GM12878 (cell line): ENCODE results near the gene STKLD1. TPM values are rescaled to one million over a fixed set of nuclear protein-coding genes. Genes with fewer than 3 reads are reported as not detected.

Experiments
- ATAC-seq: fragments of 200-7000 bp; cut with Tn5 transposase; 3 replicates; pipeline ENCODE4 v1.9.1; 2020; ENCODE audit warnings: mild to moderate bottlenecking, moderate library complexity
- BruUV-seq: library from RNA; stranded (reverse); fragments of 400-500 nt; replicated peaks from 2 replicates; lab custom pipeline; 2021; lab: Mats Ljungman, UMichigan
- CTCF ChIA-PET: fragments of 300-600 bp; sonication (Branson Sonifier 250); formaldehyde crosslinking; extraction: SDS; loops from one replicate; lab custom pipeline; 2021; ENCODE audit warnings: inconsistent platforms; lab: Yijun Ruan, JAX
- POLR2A ChIA-PET: fragments of 350-600 bp; formaldehyde crosslinking; extraction: SDS; loops from one replicate; lab custom pipeline; 2021; ENCODE audit warnings: inconsistent platforms; lab: Charles Lee
- RAD21 ChIA-PET: fragments of 300-600 bp; sonication (Branson Sonifier 250); formaldehyde crosslinking; loops from one replicate; lab custom pipeline; 2023; ENCODE audit warnings: antibody characterized with exemption; ENCODE audit not compliant: unreplicated experiment; lab: Charles Lee
- SMC1A ChIA-PET: fragments of 300-600 bp; sonication (Branson Sonifier 250); formaldehyde crosslinking; loops from one replicate; lab custom pipeline; 2023; ENCODE audit not compliant: unreplicated experiment, uncharacterized antibody; lab: Charles Lee
- DNase-seq: peaks from one replicate; pipeline ENCODE4 v3.0.0-alpha.2; 2011; ENCODE audit warnings: low read depth, low spot score
- FAIRE-seq: peaks from 3 replicates; lab custom pipeline; 2011; peaks lifted over from hg19 to GRCh38; lab: Jason Lieb, UNC
- H2AFZ ChIP-seq: 2 replicates; pipeline ENCODE4 v1.6.0; 2011; ENCODE audit warnings: low read depth, low read length, control low read depth; ENCODE audit not compliant: control insufficient read depth
- H3K27ac ChIP-seq: 2 replicates; pipeline ENCODE4 v1.5.1; 2011; ENCODE audit warnings: control low read depth; ENCODE audit not compliant: control insufficient read depth, insufficient read depth
- H3K27me3 ChIP-seq, 2 experiments: replicated peaks in 1 of 2; 2 replicates each; pipeline versions ENCODE4 v1.6.0 to v1.6.1; 2011; ENCODE audit warnings: low read length in 1 of 2; ENCODE audit not compliant: control insufficient read depth in 2 of 2, insufficient read depth in 2 of 2
- H3K36me3 ChIP-seq, 2 experiments: 2 replicates each; pipeline ENCODE4 v1.5.1; 2011; ENCODE audit warnings: low read length in 1 of 2; ENCODE audit not compliant: control insufficient read depth in 2 of 2, insufficient read depth in 2 of 2
- H3K4me1 ChIP-seq: 2 replicates; pipeline ENCODE4 v1.6.1; 2011; ENCODE audit warnings: mild to moderate bottlenecking, low read length, moderate library complexity, mixed read lengths; ENCODE audit not compliant: control insufficient read depth, insufficient read depth
- H3K4me2 ChIP-seq: 2 replicates; pipeline ENCODE4 v1.6.0; 2011; ENCODE audit warnings: control low read depth; ENCODE audit not compliant: control insufficient read depth, insufficient read depth
- H3K4me3 ChIP-seq: fragments of 200-600 bp; sonication (generic); 2 replicates; pipeline ENCODE4 v1.5.1; 2016
- H3K79me2 ChIP-seq: 2 replicates; pipeline ENCODE4 v1.6.0; 2011; ENCODE audit warnings: low read length; ENCODE audit not compliant: control insufficient read depth, insufficient read depth
- H3K9ac ChIP-seq: 2 replicates; pipeline ENCODE4 v1.8.0; 2011; ENCODE audit warnings: low read length, control low read depth, mixed read lengths; ENCODE audit not compliant: control insufficient read depth, insufficient read depth
- H3K9me3 ChIP-seq: replicated peaks from 3 replicates; pipeline ENCODE4 v1.5.1; 2011; ENCODE audit warnings: mild to moderate bottlenecking, low read length; ENCODE audit not compliant: control insufficient read depth, insufficient read depth
- H4K20me1 ChIP-seq: 2 replicates; pipeline ENCODE4 v1.6.0; 2011; ENCODE audit not compliant: control insufficient read depth, insufficient read depth
- CEBPZ ChIP-seq: fragments of 150-350 bp; IDR thresholded peaks from 2 replicates; pipeline ENCODE4 v1.6.1; 2016; ENCODE audit warnings: low read depth, low read length
- DPF2 ChIP-seq: fragments of 450-650 bp; IDR thresholded peaks from 2 replicates; pipeline ENCODE4 v1.6.1; 2017; ENCODE audit warnings: mild to moderate bottlenecking
- ETV6 ChIP-seq, 2 experiments: fragments of 450-650 bp in 1 of 2; IDR thresholded peaks in 1 of 2; conservative IDR thresholded peaks in 1 of 2; 2 replicates each; pipeline ENCODE4 v1.6.1; 2014; ENCODE audit warnings: antibody characterized with exemption in 1 of 2, borderline replicate concordance in 1 of 2, low read depth in 1 of 2, mild to moderate bottlenecking in 1 of 2, moderate library complexity in 1 of 2
- HDAC2 ChIP-seq: fragments of 200-600 bp; sonication (generic); IDR thresholded peaks from 2 replicates; pipeline ENCODE4 v1.6.1; 2017
- RUNX3 ChIP-seq: IDR thresholded peaks from 2 replicates; pipeline ENCODE4 v1.6.1; 2012; ENCODE audit warnings: low read length, inconsistent platforms
- TCF12 ChIP-seq: IDR thresholded peaks from 2 replicates; pipeline ENCODE4 v1.6.1; 2011; ENCODE audit warnings: low read depth, mild to moderate bottlenecking, low read length
- ZBTB40 ChIP-seq: fragments of 450-650 bp; IDR thresholded peaks from 2 replicates; pipeline ENCODE4 v1.6.1; 2016; ENCODE audit warnings: mild to moderate bottlenecking, moderate library complexity, borderline replicate concordance
- WGBS: methylation state at CpG from one replicate; pipeline ENCODE4 v1.1.6; 2016; ENCODE audit warnings: low lambda C conversion rate; ENCODE audit not compliant: insufficient replicate concordance, insufficient coverage; ENCODE audit errors: missing lambda C conversion rate; 5-methylcytosine and 5-hydroxymethylcytosine counted together
- in situ Hi-C: fragments of 300-500 bp; cut with MboI; formaldehyde crosslinking; loops from 9 replicates; pipeline ENCODE4 v1.14.3; 2018; ENCODE audit warnings: mixed read lengths
- intact Hi-C: fragments of 100-400 bp; cut with micrococcal nuclease; formaldehyde crosslinking; loops from one replicate; pipeline ENCODE4 v1.14.2; 2022; ENCODE audit not compliant: unreplicated experiment
- polyA plus RNA-seq, 11 experiments: library from polyadenylated mRNA; depleted of rRNA in 4 of 11; unstranded in 6 of 11; stranded (reverse) in 5 of 11; fragments of >200 nt; fragmentation: Nextera tagmentation in 4 of 11; fragmentation: Illumina TruSeq in 1 of 11; extraction: Ambion mirVana in 4 of 11; extraction: Trizol in 1 of 11; gene quantifications; 1 replicate in 1 of 11; 2 replicates in 10 of 11; pipeline versions ENCODE4 v1.2.1 to v1.2.3, GENCODE V29; 2011 to 2016; ENCODE audit warnings: inconsistent platforms in 2 of 11, missing spikeins in 2 of 11, low read depth in 1 of 11
- total RNA-seq, 4 experiments: library from RNA; depleted of rRNA in 3 of 4; stranded (reverse); fragments of >200 nt in 3 of 4; fragmentation: Illumina TruSeq in 1 of 4; extraction: Trizol in 1 of 4; gene quantifications; 2 replicates each; pipeline versions ENCODE4 v1.2.1 to v1.2.3, GENCODE V29; 2013 to 2021
- TF ChIP-seq, protein P1 (sequence below): fragments of 150-350 bp; IDR thresholded peaks from 2 replicates; pipeline ENCODE4 v1.6.1; 2014; ENCODE audit warnings: mild to moderate bottlenecking, low read depth, low read length

STKLD1 gene
- total and polyA plus RNA-seq, 10 of the 15 experiments (the other 5 are each of a cell fraction or from before 2014, with no cell fraction given): 0.07 to 0.40 (median 0.29) TPM; not detected in 4

DNA sequence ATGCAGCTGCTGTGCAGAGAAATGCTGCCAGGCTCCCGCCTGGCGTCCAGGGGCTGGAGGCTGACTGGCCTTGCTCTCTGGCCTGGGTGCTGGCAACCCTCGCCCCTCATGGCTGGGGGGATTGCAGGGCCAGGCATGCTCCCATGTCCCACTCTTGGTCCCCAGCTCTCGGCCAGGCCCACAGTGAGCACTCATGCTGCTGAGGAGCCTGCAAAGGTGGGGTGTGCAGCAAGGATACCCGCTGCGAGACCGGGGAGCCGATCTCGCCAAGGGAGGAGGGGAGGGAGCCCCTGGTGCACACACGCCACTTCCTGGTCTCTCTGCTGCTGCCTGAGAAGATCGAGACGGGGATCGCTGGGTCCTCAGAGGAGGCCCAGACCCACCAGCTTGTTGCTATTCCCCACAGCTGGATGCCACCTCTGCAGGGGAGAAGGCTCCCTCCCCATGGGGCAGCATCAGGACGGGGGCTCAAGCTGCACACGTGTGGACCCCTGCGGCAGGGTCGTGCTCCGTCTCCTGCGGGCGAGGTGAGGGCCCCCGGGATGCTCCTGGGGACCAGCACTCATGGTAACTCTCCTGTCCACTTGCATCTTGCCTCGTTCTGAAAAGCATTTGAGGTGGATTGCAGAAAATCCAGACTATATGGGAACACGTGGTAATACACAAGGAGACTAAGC is 69.3 kb downstream of the STKLD1 start (continued):
- TF ChIP-seq CEBPZ (no peak), HDAC2 (no peak)
- TF ChIP-seq, protein P1, sequence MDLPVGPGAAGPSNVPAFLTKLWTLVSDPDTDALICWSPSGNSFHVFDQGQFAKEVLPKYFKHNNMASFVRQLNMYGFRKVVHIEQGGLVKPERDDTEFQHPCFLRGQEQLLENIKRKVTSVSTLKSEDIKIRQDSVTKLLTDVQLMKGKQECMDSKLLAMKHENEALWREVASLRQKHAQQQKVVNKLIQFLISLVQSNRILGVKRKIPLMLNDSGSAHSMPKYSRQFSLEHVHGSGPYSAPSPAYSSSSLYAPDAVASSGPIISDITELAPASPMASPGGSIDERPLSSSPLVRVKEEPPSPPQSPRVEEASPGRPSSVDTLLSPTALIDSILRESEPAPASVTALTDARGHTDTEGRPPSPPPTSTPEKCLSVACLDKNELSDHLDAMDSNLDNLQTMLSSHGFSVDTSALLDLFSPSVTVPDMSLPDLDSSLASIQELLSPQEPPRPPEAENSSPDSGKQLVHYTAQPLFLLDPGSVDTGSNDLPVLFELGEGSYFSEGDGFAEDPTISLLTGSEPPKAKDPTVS: no peak
- TF ChIP-seq, all 136 proteins: peak for 0

DNA sequence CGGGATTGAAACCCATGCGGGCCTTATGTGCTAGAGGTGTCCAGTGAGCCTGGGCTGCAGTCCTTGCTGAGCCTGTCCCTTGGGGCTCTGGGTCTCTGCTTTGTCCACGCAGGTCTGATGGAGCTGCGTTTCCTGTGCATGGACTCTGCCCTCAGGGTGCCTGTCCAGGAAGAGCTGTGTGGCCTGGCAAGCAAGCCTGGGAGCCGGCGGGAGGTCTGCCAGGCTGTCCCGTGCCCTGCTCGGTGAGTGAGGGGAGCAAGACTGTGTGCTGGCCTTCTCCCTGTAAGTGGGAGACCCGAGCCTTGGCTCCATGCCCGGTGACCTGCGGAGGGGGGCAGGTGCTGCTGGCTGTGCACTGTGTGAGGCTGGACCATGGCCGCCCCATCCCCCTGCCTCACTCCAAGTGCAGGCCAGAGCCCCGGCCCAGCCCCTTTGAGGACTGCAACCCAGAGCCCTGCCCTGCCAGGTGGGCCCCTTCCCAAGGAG is 72.4 kb downstream of the STKLD1 start:
- POLR2A ChIA-PET: no interaction called here
- Histone ChIP-seq H3K27ac (no peak overlapping the region), H3K4me1 (no peaks in the 10 kb centered on the region), H4K20me1 (no peaks in the 10 kb centered on the region), H3K36me3 (no peaks in the 10 kb centered on the region), H3K9me3 (no peaks in the 10 kb centered on the region), H3K4me2 (no peak overlapping the region), H3K79me2 (no peaks in the 10 kb centered on the region), H3K4me3 (no peak overlapping the region), H2AFZ (no peak overlapping the region), H3K9ac (no peak overlapping the region), H3K27me3 (peaks cover 0 to 2% of the 10 kb centered on the region in 2 experiments; a peak in 3 of 4 replicates)
- WGBS: 55% methylated on average over 13 of the region's 13 CpGs
- intact Hi-C loops (no loop called here), in situ Hi-C loops (no loop called here)
- no peak for FAIRE-seq
- BruUV-seq: no TSS peak
- RAD21 ChIA-PET: no interaction called here
- CTCF ChIA-PET: no interaction called here
- ATAC-seq: no peak
- SMC1A ChIA-PET: no interaction called here
- no peak for DNase-seq
- no peak for TF ChIP-seq ZBTB40
- no peak for TF ChIP-seq DPF2
- no peak for TF ChIP-seq TCF12
- no peak for TF ChIP-seq ETV6 (conservative IDR thresholded peaks at IDR 0.05 in 1 of 2, IDR thresholded peaks at IDR 0.05 in 1 of 2; ENCODE audit: borderline replicate concordance in 1 of 2, low read depth in 1 of 2)
- no peak for TF ChIP-seq RUNX3
